Measurements from ENCODE around the gene CLMN.

Gene CLMN

DNA sequence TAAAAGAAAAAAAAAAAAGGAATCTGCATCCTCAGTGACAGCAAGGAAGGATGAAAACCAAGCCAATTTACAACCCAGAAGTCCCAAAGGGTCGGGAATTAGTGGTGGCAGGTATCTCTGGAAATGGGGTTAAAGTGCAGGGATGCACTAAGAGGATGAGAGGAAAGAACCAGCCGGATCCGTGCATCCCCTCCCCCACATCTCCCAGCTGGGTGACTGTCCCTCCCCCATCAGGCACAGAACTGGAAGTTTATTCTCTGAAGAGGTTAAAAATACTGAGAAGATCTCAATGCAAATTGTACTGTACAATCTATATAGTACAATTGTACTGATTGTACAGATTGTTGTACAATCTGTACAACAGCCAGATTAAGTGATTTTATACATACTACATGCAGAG lies 15.4 kb downstream of the CLMN start:
- no peak for DNase-seq (ENCODE audit: low read depth in 3 of 3, low spot score in 1 of 3)

GRCh38 chr14:95303552-95303951 lies 16.2 kb downstream of the CLMN start:
- no peak for DNase-seq (ENCODE audit: low read depth in 3 of 3, low spot score in 1 of 3)

GRCh38 chr14:95302667-95303506 lies 16.8 kb downstream of the CLMN start:
- DNase-seq (ENCODE audit: low read depth in 3 of 3, low spot score in 1 of 3) = no peak

DNA sequence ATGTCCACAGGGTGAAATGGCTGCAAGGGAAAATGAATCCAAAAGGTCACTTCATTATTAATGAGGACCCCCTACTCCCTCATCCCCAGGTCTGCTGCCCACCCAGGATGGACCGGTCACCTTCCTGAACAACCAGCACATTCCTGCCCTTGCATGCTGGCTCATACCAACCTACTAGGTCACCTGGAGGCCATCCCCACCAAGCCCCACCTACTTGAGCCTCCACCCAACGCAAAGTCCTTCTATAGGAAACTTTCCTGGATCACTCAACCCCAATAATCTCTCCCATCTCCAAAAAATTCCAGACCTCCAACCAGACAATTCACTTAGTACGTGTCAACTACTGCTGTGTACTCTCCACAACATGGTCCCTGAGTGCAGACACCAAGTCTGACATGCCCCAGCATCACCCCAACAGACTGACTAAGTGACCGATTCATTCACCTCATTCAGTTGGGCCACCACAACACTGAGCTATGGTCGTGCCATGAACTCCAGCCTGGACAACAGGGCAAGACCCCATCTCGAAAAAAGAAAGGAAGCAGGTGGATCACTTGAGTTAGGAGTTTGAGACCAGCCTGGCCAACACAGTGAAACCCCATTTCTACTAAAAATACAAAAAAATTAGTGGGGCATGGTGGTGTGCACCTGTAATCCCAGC lies 18.1 kb downstream of the CLMN start:
- no peak for DNase-seq (ENCODE audit: low read depth in 3 of 3, low spot score in 1 of 3)

GRCh38 chr14:95300697-95301526 lies 18.8 kb downstream of the CLMN start:
- no peak for DNase-seq (ENCODE audit: low read depth in 3 of 3, low spot score in 1 of 3)

GRCh38 chr14:95300002-95300696 lies 19.6 kb downstream of the CLMN start:
- no peak for DNase-seq (ENCODE audit: low read depth in 3 of 3, low spot score in 1 of 3)

GRCh38 chr14:95299271-95299670 lies 20.4 kb downstream of the CLMN start:
- DNase-seq (ENCODE audit: low read depth in 3 of 3, low spot score in 1 of 3) = no peak

GRCh38 chr14:95297832-95298231 lies 21.9 kb downstream of the CLMN start:
- DNase-seq (ENCODE audit: low read depth in 3 of 3, low spot score in 1 of 3) = no peak

- DNase-seq (ENCODE audit: low read depth in 3 of 3, low spot score in 1 of 3) = no peak
Measured at GRCh38 chr14:95296966-95297365, 22.7 kb downstream of the CLMN start.

- no peak for DNase-seq (ENCODE audit: low read depth in 3 of 3, low spot score in 1 of 3)
Measured at GRCh38 chr14:95295600-95296376, 23.9 kb downstream of the CLMN start.

- no peak for DNase-seq (ENCODE audit: low read depth in 3 of 3, low spot score in 1 of 3)
Measured at GRCh38 chr14:95294834-95295599, 24.7 kb downstream of the CLMN start.

DNA sequence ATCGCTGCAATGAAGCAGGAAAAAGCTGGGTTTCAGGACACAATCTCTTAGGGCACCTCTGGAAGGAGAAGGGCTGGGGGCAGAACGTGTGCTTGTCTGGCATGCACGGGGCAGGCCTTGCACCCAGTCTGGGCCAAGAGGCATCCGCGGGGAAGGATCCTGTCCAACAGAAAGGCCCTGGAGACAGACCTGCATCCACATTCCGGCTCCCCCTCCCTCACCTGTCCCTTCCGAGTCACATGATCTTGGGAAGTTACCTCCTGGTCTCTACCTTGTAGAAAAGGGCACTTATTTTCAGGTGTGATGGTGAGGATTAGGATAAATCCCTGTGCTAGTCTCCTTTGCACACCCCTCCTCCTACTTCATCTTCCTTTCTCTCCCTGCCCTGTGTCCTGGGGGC lies 25.4 kb downstream of the CLMN start:
- DNase-seq (ENCODE audit: low read depth in 3 of 3, low spot score in 1 of 3) = no peak

GRCh38 chr14:95293449-95293848 lies 26.3 kb downstream of the CLMN start:
- DNase-seq (ENCODE audit: low read depth in 3 of 3, low spot score in 1 of 3) = no peak

- no peak for DNase-seq (ENCODE audit: low read depth in 3 of 3, low spot score in 1 of 3)
Measured at GRCh38 chr14:95292660-95293425, 26.9 kb downstream of the CLMN start.

- no peak for DNase-seq (ENCODE audit: low read depth in 3 of 3, low spot score in 1 of 3)
Measured at GRCh38 chr14:95291859-95292542, 27.7 kb downstream of the CLMN start.

GRCh38 chr14:95290871-95291431 lies 28.8 kb downstream of the CLMN start:
- DNase-seq (ENCODE audit: low read depth in 3 of 3, low spot score in 1 of 3) = no peak

- DNase-seq (ENCODE audit: low read depth in 3 of 3, low spot score in 1 of 3) = no peak
Measured at GRCh38 chr14:95290021-95290420, 29.7 kb downstream of the CLMN start.

Data from stimulated activated CD4-positive, alpha-beta T cell treated with anti-CD3 and anti-CD28 coated beads, TNF-alpha, amount 100 ng/mL, for 1 hour (primary cell).